Adrenal gland (tissue), 12 donors: ENCODE measurements around the gene GMDS. TPM values are rescaled to one million over a fixed set of nuclear protein-coding genes. Genes with fewer than 3 reads are reported as not detected.

Experiments
- DNase-seq, 7 donors: peaks; one replicate each; pipeline ENCODE4 v3.0.0-alpha.2; 2019 to 2020
- H3K27ac ChIP-seq, 5 donors: fragments of 200-600 bp; sonication (generic) in 4 of 5; 1 replicate in 3 of 5; 2 replicates in 2 of 5; pipeline versions ENCODE4 v1.5.1 to v1.8.0; 2016 to 2020; ENCODE audit warnings: mild to moderate bottlenecking in 1 of 5
- H3K27me3 ChIP-seq: fragments of 200-600 bp; 2 replicates; pipeline ENCODE4 v1.8.0; 2021
- H3K36me3 ChIP-seq, 2 donors: fragments of 200-600 bp; replicated peaks in 1 of 2; 1 replicate in 1 of 2; 2 replicates in 1 of 2; pipeline versions ENCODE4 v1.5.1 to v1.8.0; 2018 to 2022
- H3K4me1 ChIP-seq, 2 donors: fragments of 200-600 bp; replicated peaks in 1 of 2; 1 replicate in 1 of 2; 2 replicates in 1 of 2; pipeline versions ENCODE4 v1.5.1 to v1.8.0; 2018 to 2021
- H3K4me3 ChIP-seq, 4 donors: fragments of 200-600 bp; sonication (generic) in 3 of 4; one replicate each; pipeline ENCODE4 v1.5.1; 2016 to 2018
- H3K9me3 ChIP-seq, 3 donors: fragments of 200-600 bp; sonication (generic) in 1 of 3; replicated peaks in 1 of 3; 1 replicate in 2 of 3; 2 replicates in 1 of 3; pipeline versions ENCODE4 v1.5.1 to v1.8.0; 2016 to 2021
- CTCF ChIP-seq, 6 experiments: fragments of 450-650 bp in 4 of 6; fragments of 200-600 bp in 2 of 6; sonication (generic) in 1 of 6; IDR thresholded peaks; 1 replicate in 5 of 6; 2 replicates in 1 of 6; pipeline versions ENCODE4 v1.5.1 to v1.8.0; 2016 to 2021; ENCODE audit warnings: antibody characterized with exemption in 6 of 6, mild to moderate bottlenecking in 2 of 6, moderate library complexity in 1 of 6
- POLR2A ChIP-seq, 2 donors: fragments of 450-650 bp; IDR thresholded peaks; one replicate each; pipeline ENCODE4 v1.6.1; 2017; ENCODE audit warnings: antibody characterized with exemption in 2 of 2, mild to moderate bottlenecking in 2 of 2, moderate library complexity in 1 of 2
- WGBS, 4 donors: extraction: QIAGEN DNeasy Blood & Tissue Kit in 2 of 4; methylation state at CpG; one replicate each; pipeline versions ENCODE4 v1.1.5 to v1.1.7; 2013 to 2017; 5-methylcytosine and 5-hydroxymethylcytosine counted together
- intact Hi-C, 2 donors: fragments of 100-400 bp; cut with DNase I; formaldehyde crosslinking; loops; one replicate each; pipeline versions ENCODE4 v1.14.1 to v1.15.0; 2022 to 2023
- polyA plus RNA-seq, 3 donors: library from polyadenylated mRNA; stranded (reverse); fragments of 200-250 nt in 2 of 3; fragments of 350-450 nt in 1 of 3; fragmentation: Illumina TruSeq in 1 of 3; extraction: RNeasy Lipid Tissue Mini Kit (QIAGEN cat#74804) in 1 of 3; gene quantifications; one replicate each; pipeline ENCODE4 v1.2.3, GENCODE V29; 2013 to 2014
- total RNA-seq, 9 donors: library from RNA; depleted of rRNA in 4 of 9; stranded (reverse); fragments of >200 nt in 4 of 9; fragments of 120-200 nt in 1 of 9; fragmentation: NEBNext Ultra II Directional in 1 of 9; extraction: Animal tissue kit (Norgen Biotek cat#: 25700) in 1 of 9; gene quantifications; one replicate each; pipeline versions ENCODE4 v1.1.0 to v1.2.4, GENCODE V29; 2013 to 2023
- donor health status: healthy with polysubstance abuse.
- donor health status: Bipolar disorder and iron deficiency.
- donor health status: DM: yes; HTN: yes; CAD: no.
- donor health status: DM: no; HTN: no; CAD: no.
- donor health status: DM: no; HTN: no; CAD: no.
- donor health status: DM: yes; HTN: yes; CAD: no.

The GMDS gene
- total and polyA plus RNA-seq, 12 donors, result 8.5 to 39.2 (median 15.2) TPM

GRCh38 chr6:1995636-1996035, 249.8 kb downstream of the GMDS start:
- Histone ChIP-seq H3K27me3 (no peaks in the 10 kb centered on the region), H3K4me1 (no peaks in the 10 kb centered on the region), H3K27ac (no peak overlapping the region), H3K9me3 (no peaks in the 10 kb centered on the region), H3K36me3 (no peaks in the 10 kb centered on the region), H3K4me3 (no peak overlapping the region)
- TF ChIP-seq POLR2A (IDR thresholded peaks at IDR 0.05) (no peak), CTCF (IDR thresholded peaks at IDR 0.05) (no peak)
- DNase-seq, result no peak
- WGBS, 4 donors, result 80 to 94% (median 89%) methylated on average over 2 of the region's 2 CpGs
- intact Hi-C loops, result no loop called here

GRCh38 chr6:1993042-1993441, 252.4 kb downstream of the GMDS start:
- Histone ChIP-seq H3K9me3 (no peaks in the 10 kb centered on the region), H3K36me3 (no peaks in the 10 kb centered on the region), H3K27me3 (no peaks in the 10 kb centered on the region), H3K4me3 (no peak overlapping the region), H3K4me1 (no peaks in the 10 kb centered on the region), H3K27ac (no peak overlapping the region)
- 88 to 94% (median 91%) methylated on average over 6 of the region's 6 CpGs for WGBS, 4 donors
- TF ChIP-seq POLR2A (IDR thresholded peaks at IDR 0.05) (no peak), CTCF (IDR thresholded peaks at IDR 0.05) (no peak)
- intact Hi-C loops, result no loop called here
- no peak for DNase-seq

GRCh38 chr6:1991332-1991878, 254.0 kb downstream of the GMDS start:
- Histone ChIP-seq H3K4me3 (no peak overlapping the region), H3K36me3 (no peaks in the 10 kb centered on the region), H3K27me3 (no peaks in the 10 kb centered on the region), H3K4me1 (no peaks in the 10 kb centered on the region), H3K27ac (no peak overlapping the region), H3K9me3 (no peaks in the 10 kb centered on the region)
- intact Hi-C loops, result no loop called here
- no peak for DNase-seq
- no peak for TF ChIP-seq CTCF (IDR thresholded peaks at IDR 0.05)
- TF ChIP-seq POLR2A (IDR thresholded peaks at IDR 0.05), result no peak
- 93 to 97% (median 96%) methylated on average over 6 of the region's 6 CpGs for WGBS, 4 donors

DNA sequence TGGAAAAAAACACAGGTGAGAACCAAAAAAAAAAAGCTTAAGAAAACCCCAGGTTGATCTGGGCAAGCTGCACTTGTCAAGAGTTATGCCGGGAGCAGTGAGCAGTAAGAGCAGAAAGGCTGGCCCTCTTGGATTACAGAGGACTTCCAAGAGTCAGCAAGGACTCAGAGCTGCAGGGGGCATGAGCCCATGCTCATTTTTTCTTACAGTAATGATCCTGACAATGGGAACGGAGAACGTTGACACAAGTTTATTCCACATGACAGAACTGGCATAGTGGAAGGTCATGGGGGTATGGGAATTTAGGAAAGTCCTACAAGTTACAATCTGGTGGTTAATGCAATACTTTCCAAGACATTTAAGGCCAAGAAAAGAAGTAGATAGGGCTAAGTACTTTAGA, 256.6 kb downstream of the GMDS start:
- TF ChIP-seq POLR2A (IDR thresholded peaks at IDR 0.05) (no peak), CTCF (IDR thresholded peaks at IDR 0.05) (no peak)
- WGBS, 4 donors, result 61 to 68% (median 62%) methylated on average over 3 of the region's 3 CpGs
- intact Hi-C loops, result no loop called here
- DNase-seq, result no peak
- no peaks in the 10 kb centered on the region for H3K4me1 ChIP-seq
- no peaks in the 10 kb centered on the region for H3K27me3 ChIP-seq
- no peaks in the 10 kb centered on the region for H3K9me3 ChIP-seq
- H3K27ac ChIP-seq, result no peak overlapping the region
- H3K4me3 ChIP-seq, result no peak overlapping the region
- no peaks in the 10 kb centered on the region for H3K36me3 ChIP-seq
